OCI-M1 (cell line): ENCODE data around the gene BUD13.
"Not testable (repeated sequence)": the region's sequence is repeated elsewhere in the genome, so short reads cannot be mapped to it uniquely, and the experiment has no call there.

Experiments
- DNase-seq: peaks from one replicate; lab custom pipeline; 2025; lab: John Stamatoyannopoulos, UW

Gene BUD13, protein sequence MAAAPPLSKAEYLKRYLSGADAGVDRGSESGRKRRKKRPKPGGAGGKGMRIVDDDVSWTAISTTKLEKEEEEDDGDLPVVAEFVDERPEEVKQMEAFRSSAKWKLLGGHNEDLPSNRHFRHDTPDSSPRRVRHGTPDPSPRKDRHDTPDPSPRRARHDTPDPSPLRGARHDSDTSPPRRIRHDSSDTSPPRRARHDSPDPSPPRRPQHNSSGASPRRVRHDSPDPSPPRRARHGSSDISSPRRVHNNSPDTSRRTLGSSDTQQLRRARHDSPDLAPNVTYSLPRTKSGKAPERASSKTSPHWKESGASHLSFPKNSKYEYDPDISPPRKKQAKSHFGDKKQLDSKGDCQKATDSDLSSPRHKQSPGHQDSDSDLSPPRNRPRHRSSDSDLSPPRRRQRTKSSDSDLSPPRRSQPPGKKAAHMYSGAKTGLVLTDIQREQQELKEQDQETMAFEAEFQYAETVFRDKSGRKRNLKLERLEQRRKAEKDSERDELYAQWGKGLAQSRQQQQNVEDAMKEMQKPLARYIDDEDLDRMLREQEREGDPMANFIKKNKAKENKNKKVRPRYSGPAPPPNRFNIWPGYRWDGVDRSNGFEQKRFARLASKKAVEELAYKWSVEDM

GRCh38 chr11:116772443-116773202 lies at the start of gene BUD13:
Gene BUD13 (minus strand): TSS chr11:116772987. CDS start chr11:116772964, 23 bp downstream.
- DNase-seq = peak; percentile 97

DNA sequence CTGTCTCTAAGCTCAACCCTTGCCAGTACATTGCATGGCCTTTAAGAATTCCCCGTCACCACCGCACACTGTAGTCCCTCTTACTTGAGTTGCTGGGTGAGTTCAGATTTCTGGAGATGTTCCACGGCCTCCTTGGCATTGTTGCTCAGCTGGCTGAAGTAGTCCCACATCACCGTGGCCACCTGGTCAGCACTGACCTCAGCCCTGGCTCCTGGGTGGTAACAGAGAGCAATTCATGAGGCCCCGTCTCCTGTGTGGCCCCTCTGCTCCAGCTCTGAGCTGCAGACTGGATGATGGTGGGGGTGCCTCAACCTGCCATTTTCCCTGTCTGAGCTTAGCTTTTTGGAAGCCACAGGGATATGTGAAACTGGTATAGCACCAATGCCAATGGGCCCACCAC lies 49.8 kb upstream of the BUD13 start:
- DNase-seq = no peak

GRCh38 chr11:116821050-116821918 lies 48.5 kb upstream of the BUD13 start:
- DNase-seq = no peak

DNA sequence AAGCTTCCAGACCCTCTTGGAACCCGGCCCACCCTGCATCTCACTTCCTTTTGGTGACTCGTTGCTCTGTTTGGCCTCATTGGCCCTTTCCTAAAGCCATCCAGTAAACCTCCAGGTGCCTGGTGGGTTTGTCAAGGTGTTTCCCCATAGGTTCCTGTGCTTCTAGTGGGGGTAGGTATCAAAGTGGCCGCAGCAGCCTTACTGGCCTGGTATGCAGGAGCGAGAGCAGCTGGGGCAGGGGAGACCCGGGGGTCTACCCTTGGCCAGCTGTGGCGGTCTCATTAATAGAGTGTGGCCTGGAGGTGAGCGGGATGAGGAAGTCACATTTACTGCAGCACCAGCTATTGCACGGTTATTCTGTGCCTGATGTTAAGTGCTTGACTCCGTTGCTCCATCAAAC lies 46.3 kb upstream of the BUD13 start:
- no peak for DNase-seq

DNA sequence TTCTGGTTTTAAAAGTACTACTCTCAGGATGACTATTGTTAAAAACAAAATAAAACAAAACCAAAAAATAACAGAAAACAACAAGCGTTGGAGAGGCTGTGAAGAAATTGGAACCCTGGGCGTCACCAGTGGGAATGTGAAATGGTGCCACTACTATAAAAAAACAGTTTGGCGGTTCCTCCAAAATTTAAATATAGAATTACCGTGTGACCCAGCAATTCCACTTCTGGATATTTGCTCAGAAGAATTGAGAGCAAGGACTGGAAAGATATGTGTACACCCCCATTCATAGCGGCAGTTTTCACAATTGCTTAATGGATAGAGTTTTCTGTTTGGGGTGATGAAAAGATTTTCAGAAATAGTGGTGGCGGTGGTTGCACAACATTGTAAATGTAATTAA lies 41.7 kb upstream of the BUD13 start:
- DNase-seq = no peak

DNA sequence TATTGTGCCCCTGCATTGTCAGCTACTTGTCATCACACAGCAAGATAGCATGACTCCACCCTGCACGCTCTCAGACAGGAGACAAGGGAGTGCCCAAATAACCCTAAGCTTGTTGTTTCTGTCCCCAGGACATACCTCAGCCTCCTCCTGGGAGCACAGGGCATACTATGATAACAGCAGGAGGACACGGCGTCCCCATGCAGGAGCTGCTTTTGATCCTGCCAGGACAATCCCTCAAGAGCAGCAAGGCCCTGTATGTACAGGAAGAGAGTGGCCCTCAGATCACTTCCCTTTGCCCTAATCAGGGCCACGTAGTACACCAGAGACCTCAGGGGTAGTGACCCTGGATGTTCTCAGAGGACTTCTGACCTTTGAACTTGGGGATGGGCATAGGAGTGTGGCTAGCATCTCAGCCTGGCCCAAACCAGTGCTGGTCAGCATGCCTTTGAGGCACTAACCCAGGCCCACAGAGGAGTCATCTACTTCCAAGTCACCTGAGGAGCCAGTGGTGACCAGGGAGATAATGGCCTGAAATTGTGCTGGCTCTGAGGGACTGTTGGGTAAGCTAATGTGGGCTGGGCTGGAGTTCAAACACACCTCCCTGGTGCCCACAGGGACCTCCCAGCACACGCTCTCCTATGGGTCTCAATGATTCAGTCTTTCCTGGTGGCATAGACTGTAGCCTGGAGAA lies 41.1 kb upstream of the BUD13 start:
- no peak for DNase-seq

DNA sequence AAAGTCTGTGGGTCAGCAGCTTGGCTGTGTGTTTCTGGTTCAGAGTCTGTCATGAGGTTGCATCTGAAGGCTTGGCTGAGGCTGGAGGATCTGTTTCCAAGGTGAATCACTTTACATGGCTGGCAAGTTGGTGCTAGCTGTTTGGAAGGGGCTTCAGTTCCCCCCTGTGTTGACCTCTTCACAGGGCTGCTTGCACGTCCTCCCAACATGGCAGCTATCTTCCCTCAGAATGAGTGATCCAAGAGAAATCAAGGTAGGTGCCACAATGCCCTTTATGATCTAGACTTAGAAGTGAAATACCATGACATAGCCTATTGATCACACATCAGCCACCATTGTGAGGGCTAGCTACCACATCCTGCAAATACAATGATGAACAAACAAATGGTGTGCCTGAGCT lies 40.4 kb upstream of the BUD13 start:
- no peak for DNase-seq

- DNase-seq = no peak
These were observed 39.3 kb upstream of the BUD13 start for GRCh38 chr11:116812109-116812508.

DNA sequence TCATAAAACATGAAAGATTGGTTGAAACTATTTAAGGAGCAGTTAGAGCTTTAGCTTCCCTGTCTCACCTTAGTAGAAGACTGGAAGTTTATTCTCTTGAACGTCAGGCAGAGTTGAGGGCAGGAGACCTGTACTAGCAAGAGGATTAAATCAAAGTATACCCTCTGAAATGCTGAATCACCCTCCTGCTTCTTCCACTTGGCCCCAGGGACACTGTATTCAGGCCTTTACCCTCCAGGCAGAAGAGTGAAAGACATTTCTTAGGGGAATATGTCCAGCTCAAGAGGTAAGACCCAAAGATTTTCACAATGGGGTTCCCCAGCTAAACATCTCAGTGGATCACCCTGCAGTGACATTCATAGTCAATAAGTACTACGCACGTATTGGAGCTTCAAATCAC lies 38.4 kb upstream of the BUD13 start:
- peak; percentile 26 for DNase-seq

- DNase-seq = no peak
These were observed 35.7 kb upstream of the BUD13 start for GRCh38 chr11:116808262-116809175.

GRCh38 chr11:116807601-116808261 lies 34.9 kb upstream of the BUD13 start:
- no peak for DNase-seq

DNA sequence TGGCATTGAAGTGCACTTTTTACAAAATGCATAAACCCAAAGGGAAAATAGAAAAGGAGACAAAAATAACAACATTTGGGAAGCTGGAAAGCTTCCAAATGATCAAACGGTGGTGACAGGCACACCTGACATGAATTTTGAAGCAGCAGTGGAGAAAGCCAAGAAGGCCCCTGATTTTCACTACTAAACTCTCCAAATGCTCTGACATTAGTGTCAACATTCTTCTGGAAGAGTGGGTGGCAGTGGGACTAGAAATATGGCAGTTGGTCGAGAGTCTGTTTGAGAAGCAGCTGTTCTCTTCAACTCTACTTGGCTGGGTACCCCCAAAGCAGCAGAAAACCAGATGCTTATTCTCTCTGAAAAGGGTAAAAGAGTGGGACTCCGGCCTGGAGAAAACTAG lies 31.2 kb upstream of the BUD13 start:
- DNase-seq = no peak

GRCh38 chr11:116801662-116802061 lies 28.9 kb upstream of the BUD13 start:
- DNase-seq = not testable (repeated sequence)

DNA sequence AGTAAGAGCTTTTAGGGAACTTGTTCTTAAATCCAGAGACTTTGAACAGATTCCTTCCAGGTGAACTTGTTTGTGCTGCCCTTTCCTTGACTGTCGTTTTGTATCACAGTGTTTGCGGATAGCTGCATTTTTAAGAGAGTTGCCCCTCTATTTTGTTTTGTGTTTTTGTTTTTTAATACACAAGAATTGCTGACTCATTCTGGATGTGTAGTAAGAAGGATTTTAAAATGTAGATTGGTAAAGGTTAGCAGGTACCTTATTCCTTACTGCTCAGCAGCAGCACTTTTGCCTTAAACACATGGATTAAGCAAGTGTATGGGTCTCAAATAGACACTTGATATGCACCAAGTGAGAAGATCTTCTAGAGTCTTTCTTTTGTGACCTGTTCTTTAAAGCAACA lies 27.8 kb upstream of the BUD13 start:
- DNase-seq = no peak

DNA sequence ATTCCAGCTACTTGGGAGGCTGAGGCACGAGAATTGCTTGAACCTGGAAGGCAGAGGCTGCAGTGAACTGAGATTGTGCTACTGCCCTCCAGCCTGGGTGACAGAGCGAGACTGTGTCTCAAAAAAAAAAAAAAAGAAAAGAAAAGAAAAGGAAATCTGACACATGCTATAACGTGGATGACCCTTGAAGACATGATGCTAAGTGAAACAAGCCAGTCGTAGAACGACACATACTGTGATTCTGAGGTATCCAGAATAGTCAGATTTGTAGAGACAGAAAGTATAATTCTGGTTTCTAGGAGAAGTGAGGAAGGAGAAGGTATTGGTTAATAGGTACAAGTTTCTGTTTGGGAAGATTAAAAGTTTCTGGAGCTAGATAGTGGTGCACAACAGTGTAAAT lies 25.6 kb upstream of the BUD13 start:
- DNase-seq = no peak

DNA sequence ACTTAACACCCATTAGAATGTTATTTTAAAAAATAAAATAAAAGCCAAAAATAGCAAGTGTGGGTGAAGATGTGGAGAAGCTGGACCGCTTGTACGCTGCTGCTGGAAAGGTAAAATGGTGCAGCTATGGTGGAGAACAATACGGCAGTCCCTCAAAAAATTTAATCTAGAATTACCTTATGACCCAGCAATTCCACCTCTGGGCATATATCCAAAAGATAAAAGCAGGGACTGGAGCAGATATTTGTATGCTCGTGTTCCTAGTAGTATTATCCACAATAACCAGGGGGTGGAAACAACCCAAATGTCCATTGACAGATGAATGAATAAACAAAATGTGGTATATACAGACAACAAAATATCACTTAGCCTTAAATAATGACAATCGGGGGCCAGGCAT lies 25.0 kb upstream of the BUD13 start:
- no peak for DNase-seq

- no peak for DNase-seq
These were observed 23.8 kb upstream of the BUD13 start for GRCh38 chr11:116796548-116796947.

DNA sequence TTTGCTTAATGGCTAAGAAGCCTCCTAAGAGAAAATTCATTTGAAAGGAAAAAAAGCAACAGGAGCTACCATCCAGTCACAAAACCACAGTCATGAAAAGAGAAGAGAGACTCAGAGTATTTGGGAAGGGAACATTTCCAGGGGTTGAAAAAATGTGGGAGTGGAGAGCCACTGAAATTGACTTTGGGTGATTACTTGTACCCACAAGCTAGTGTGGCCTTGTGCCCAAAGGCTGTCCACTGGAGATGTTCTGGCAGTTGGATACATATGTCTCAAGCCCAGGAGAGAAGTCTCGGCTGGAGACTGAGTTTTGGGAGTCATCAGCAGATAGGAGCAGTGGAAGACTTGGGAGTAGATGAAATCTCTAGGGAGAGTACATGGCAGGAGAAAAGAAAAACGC lies 22.1 kb upstream of the BUD13 start:
- DNase-seq = no peak

- DNase-seq = peak; percentile 83
These were observed 20.9 kb upstream of the BUD13 start for GRCh38 chr11:116793772-116794097.
